ENCODE measurements around the gene SKOR1. TPM values are rescaled to one million over a fixed set of nuclear protein-coding genes. Genes with fewer than 3 reads are reported as not detected.

SKOR1 gene
- total RNA-seq, 2 experiments from 2014 or later = 0.21 to 0.32 TPM

DNA sequence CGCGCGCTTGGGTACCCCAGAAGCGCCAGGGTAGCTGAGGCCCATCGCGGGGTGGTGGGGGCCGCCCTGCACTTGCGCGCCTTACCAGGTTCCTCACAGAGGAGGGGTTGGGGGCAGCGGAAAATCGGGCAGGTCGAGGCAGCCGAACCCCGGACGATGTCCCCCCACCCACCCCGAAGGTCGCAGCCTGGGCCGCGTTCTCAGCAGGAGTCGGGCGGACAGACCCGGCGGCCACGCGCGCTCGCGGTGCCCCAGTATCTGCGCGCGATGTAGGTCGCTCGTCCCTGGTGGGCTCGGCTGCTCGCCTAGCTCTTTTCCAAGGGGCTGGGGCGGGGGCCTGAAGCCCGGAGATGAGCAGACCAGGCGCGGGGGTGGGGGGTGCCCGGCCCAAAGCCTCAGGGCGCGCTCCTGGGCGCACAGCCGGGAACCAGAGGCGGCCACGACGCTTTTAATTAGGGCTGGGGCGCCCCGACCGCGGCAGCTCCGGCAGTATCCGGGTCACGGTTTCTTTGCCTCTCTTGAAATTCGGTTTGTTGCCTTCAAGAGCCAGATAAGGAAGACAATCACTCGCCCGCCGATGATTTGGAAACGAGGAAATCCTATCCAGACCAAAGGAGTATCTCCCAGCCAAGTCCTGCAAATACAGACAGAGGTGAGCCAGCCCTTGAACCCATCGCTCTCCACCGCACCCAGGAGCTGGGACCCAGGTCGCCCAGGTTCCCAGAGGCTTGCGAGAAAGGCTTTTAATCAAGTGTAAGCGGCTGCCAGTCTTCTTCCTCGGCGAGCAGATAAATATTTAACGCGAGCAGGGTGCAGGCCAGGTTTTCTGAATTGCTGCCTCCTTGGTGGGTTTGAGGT, 4.6 kb downstream of the SKOR1 start:
- Mint-ChIP-seq H3K36me3 (ENCODE audit: low read depth) (peaks cover 5% of the 10 kb centered on the region), H3K27me3 (ENCODE audit: low read depth) (peaks cover 76% of the 10 kb centered on the region), H3K27ac (no peak overlapping the region), H3K4me3 (no peak overlapping the region), H3K9me3 (ENCODE audit: insufficient read depth) (no peaks in the 10 kb centered on the region), H3K4me1 (ENCODE audit: low read depth) (peaks cover 46% of the 10 kb centered on the region)
- DNase-seq (no peak), ATAC-seq (no peak)
- CTCF ChIA-PET = no interaction called here
- POLR2A ChIA-PET = no interaction called here

DNA sequence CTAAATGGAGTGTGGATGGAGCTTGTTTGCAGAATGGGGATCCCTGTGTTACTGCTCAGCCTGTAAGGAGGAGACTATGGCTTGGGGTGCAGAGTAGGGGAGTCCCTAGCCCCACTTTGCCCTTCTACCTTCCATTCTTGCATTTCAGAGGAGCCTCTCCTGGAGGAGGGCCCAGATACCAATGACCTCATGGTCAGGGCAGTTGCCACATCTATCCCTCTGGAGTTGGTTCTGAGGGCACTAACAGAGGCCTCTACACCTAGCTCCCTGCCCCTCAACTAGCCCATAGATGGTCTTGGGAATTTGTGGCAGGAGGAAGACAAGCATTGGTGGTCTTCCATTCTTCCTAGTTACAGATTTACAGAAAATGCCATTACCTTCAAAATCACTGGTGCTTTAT, 6.1 kb downstream of the SKOR1 start:
- Mint-ChIP-seq H3K9me3 (ENCODE audit: insufficient read depth) (no peaks in the 10 kb centered on the region), H3K27me3 (ENCODE audit: low read depth) (peaks cover 76% of the 10 kb centered on the region), H3K4me1 (ENCODE audit: low read depth) (peaks cover 51% of the 10 kb centered on the region), H3K36me3 (ENCODE audit: low read depth) (peaks cover 2% of the 10 kb centered on the region), H3K4me3 (no peak overlapping the region), H3K27ac (no peak overlapping the region)
- POLR2A ChIA-PET = interaction anchor here (0.6 kb wide), 1 partner anchor 1582 kb away, joined by 3 read pairs; no protein-coding TSS in a partner anchor
- ATAC-seq = no peak
- DNase-seq = no peak
- CTCF ChIA-PET = interaction anchor here (1.0 to 2.4 kb wide), 3 partner anchors 48 to 374 kb away, joined by 3 to 13 read pairs (median 13); no protein-coding TSS in a partner anchor

DNA sequence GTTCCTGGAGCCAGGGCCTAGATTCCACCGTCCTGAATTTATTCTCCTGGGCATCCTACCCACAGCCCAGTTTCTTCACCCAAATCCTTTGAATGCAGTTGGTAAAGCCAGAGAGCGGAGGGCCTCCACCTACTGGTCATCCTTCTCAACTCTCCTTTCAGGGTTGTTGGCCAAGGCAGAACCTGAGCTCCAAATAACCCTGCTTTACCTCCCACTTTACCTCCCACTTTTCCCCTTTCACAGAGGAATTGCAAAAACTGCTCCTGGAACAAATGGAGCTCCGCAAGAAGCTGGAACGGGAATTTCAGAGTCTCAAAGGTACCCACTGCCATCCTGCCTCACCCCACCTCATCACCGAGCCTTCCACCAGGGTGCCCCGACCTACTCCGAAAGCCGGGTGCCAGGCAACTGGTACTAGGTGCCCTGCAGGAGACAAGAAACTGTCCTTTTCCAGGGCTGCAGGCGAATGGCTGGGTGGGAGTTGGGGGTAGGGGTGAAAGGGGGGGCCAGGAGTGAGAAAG, 6.8 kb downstream of the SKOR1 start:
- no peak overlapping the region for H3K4me3 Mint-ChIP-seq
- peaks cover 2% of the 10 kb centered on the region for H3K36me3 Mint-ChIP-seq (ENCODE audit: low read depth)
- H3K27ac Mint-ChIP-seq = no peak overlapping the region
- ATAC-seq = no peak
- DNase-seq = no peak
- ChIA-PET POLR2A (interaction anchor here (0.6 kb wide), 1 partner anchor 1582 kb away, joined by 3 read pairs; no protein-coding TSS in a partner anchor), CTCF (interaction anchor here (1.0 to 2.4 kb wide), 5 partner anchors 45 to 375 kb away, joined by 3 to 13 read pairs (median 5); no protein-coding TSS in a partner anchor)
- H3K4me1 Mint-ChIP-seq (ENCODE audit: low read depth) = peaks cover 52% of the 10 kb centered on the region
- H3K27me3 Mint-ChIP-seq (ENCODE audit: low read depth) = peaks cover 76% of the 10 kb centered on the region
- no peaks in the 10 kb centered on the region for H3K9me3 Mint-ChIP-seq (ENCODE audit: insufficient read depth)

DNA sequence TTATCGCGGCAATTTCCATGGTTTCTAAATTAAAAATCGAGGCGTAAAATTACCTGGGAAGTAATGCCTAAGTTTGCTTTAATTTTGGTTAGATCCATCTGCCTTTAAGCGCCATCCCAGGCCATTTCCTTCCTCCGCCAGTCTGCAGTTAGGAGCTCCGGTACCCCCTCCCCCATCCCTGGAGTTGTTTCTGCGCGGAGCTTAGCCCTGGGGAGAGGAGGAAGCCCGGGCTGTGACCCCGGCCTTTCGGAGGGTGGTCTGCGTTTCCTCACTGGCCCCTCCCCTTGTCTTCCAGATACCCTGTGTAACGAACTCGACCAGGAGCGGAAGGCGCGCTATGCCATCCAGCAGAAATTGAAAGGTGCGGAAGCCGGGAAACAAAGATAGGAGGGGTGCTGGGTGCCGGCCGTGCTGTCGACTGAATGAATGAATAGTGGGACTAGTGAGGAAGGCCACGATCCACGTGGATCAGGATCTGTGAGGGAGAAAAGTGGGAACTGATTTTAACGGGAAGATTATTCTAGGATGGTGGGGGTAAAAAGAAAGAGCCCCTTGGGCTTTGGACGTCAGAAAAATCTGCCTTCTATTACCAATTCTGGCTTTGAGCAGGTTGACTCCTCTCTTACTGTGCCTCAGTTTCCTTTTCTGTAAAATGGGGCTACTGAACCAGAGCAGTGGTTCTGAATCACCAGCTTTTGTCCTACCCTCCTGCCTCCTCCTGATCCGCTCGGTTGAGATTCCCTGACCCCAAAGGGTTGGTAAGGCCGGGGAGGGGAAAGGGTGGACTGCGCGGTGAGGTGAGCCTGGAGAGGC, 7.8 kb downstream of the SKOR1 start:
- peaks cover 2% of the 10 kb centered on the region for H3K36me3 Mint-ChIP-seq (ENCODE audit: low read depth)
- no peak for DNase-seq
- no peak for ATAC-seq
- no peaks in the 10 kb centered on the region for H3K9me3 Mint-ChIP-seq (ENCODE audit: insufficient read depth)
- no peak overlapping the region for H3K27ac Mint-ChIP-seq
- POLR2A ChIA-PET = interaction anchor here (0.9 kb wide), 1 partner anchor 12 kb away, joined by 3 read pairs; no protein-coding TSS in a partner anchor
- CTCF ChIA-PET = interaction anchor here (1.0 to 2.4 kb wide), 4 partner anchors 46 to 376 kb away, joined by 3 to 13 read pairs (median 9); no protein-coding TSS in a partner anchor
- peaks cover 82% of the 10 kb centered on the region for H3K27me3 Mint-ChIP-seq (ENCODE audit: low read depth)
- peaks cover 52% of the 10 kb centered on the region for H3K4me1 Mint-ChIP-seq (ENCODE audit: low read depth)
- peak overlapping the region; percentile 66 for H3K4me3 Mint-ChIP-seq

DNA sequence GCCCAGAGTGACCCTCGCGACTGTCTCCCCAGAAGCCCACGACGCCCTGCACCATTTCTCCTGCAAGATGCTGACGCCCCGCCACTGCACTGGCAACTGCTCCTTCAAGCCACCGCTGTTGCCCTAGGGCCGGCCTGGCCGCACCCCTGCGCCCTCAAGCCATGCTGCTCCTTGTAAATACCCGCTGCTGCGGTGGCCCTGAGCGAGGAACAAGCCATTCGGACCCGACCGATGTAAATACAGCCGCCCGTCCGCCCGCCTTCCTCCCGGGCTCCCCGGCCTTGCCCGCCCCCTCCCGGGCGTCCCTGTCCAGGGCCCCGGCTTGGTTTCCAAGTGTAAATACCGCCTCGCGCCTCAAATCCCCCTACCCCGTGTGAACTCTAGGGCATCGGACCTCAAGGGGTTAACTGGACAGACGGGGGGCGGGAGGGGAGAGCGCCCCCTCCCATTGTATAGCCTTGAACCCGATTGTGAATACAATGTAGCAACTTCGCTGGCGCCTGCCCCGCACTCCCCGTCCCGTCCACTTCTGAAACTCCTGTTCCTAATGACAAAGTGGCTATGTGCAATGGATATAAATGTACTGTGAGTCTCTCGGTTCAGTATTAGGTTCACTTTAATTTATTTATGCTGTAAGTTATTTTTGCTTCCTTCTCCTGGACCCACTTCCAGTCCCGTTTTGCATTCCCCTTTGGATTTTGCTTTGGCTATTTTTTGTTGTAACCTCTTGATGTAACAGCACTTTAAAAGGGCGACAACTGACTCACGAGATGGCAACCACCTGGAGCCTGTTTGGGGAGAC, 8.6 kb downstream of the SKOR1 start:
- Mint-ChIP-seq H3K27ac (no peak overlapping the region), H3K36me3 (ENCODE audit: low read depth) (no peaks in the 10 kb centered on the region), H3K9me3 (ENCODE audit: insufficient read depth) (no peaks in the 10 kb centered on the region), H3K4me3 (peak overlapping the region; percentile 66), H3K27me3 (ENCODE audit: low read depth) (peaks cover 77% of the 10 kb centered on the region), H3K4me1 (ENCODE audit: low read depth) (peaks cover 52% of the 10 kb centered on the region)
- ChIA-PET POLR2A (interaction anchor here (0.9 kb wide), 1 partner anchor 13 kb away, joined by 3 read pairs; no protein-coding TSS in a partner anchor), CTCF (interaction anchor here (2.0 to 4.2 kb wide), 3 partner anchors 51 to 377 kb away, joined by 13 to 57 read pairs (median 13); no protein-coding TSS in a partner anchor)
- peak; percentile 55 for DNase-seq
- ATAC-seq = peak; percentile 47

GRCh38 chr15:67834581-67835296, 9.4 kb downstream of the SKOR1 start:
- H3K27me3 Mint-ChIP-seq (ENCODE audit: low read depth) = peaks cover 69% of the 10 kb centered on the region
- no peaks in the 10 kb centered on the region for H3K9me3 Mint-ChIP-seq (ENCODE audit: insufficient read depth)
- ATAC-seq (peak; percentile 5), DNase-seq (no peak)
- ChIA-PET CTCF (interaction anchor here (0.6 to 4.2 kb wide), 6 partner anchors 14 to 376 kb away, joined by 4 to 57 read pairs (median 6); partner anchors contain the start of gene C15orf61), POLR2A (interaction anchor here (1.3 kb wide), 1 partner anchor 378 kb away, joined by 3 read pairs; no protein-coding TSS in a partner anchor)
- peaks cover 51% of the 10 kb centered on the region for H3K4me1 Mint-ChIP-seq (ENCODE audit: low read depth)
- no peak overlapping the region for H3K27ac Mint-ChIP-seq
- H3K36me3 Mint-ChIP-seq (ENCODE audit: low read depth) = no peaks in the 10 kb centered on the region
- peak overlapping the region; percentile 66 for H3K4me3 Mint-ChIP-seq

GRCh38 chr15:67835297-67836133, 10.2 kb downstream of the SKOR1 start:
- Mint-ChIP-seq H3K4me3 (peak overlapping the region; percentile 66), H3K27ac (no peak overlapping the region), H3K36me3 (ENCODE audit: low read depth) (peaks cover 4% of the 10 kb centered on the region), H3K27me3 (ENCODE audit: low read depth) (peaks cover 67% of the 10 kb centered on the region), H3K4me1 (ENCODE audit: low read depth) (peaks cover 50% of the 10 kb centered on the region), H3K9me3 (ENCODE audit: insufficient read depth) (no peaks in the 10 kb centered on the region)
- DNase-seq (no peak), ATAC-seq (no peak)
- ChIA-PET POLR2A (interaction anchor here (0.5 to 1.3 kb wide), 3 partner anchors 315 to 379 kb away, joined by 3 read pairs; partner anchors contain the start of gene C15orf61), CTCF (interaction anchor here (0.6 to 4.2 kb wide), 24 partner anchors 9 to 882 kb away, joined by 3 to 57 read pairs (median 4); partner anchors contain the start of genes C15orf61 and SKOR1)

- CTCF ChIA-PET = interaction anchor here (0.7 to 4.2 kb wide), 23 partner anchors 10 to 883 kb away, joined by 3 to 57 read pairs (median 4); partner anchors contain the start of genes C15orf61 and SKOR1
- Mint-ChIP-seq H3K4me3 (peak overlapping the region; percentile 66), H3K27me3 (ENCODE audit: low read depth) (peaks cover 61% of the 10 kb centered on the region), H3K4me1 (ENCODE audit: low read depth) (peaks cover 49% of the 10 kb centered on the region), H3K27ac (no peak overlapping the region), H3K9me3 (ENCODE audit: insufficient read depth) (no peaks in the 10 kb centered on the region), H3K36me3 (ENCODE audit: low read depth) (peaks cover 4% of the 10 kb centered on the region)
- no peak for DNase-seq
- POLR2A ChIA-PET = interaction anchor here (0.5 to 0.8 kb wide), 2 partner anchors 315 to 332 kb away, joined by 3 read pairs; partner anchors contain the start of gene C15orf61
- no peak for ATAC-seq
Measured at GRCh38 chr15:67836134-67836455, 10.8 kb downstream of the SKOR1 start.

- Mint-ChIP-seq H3K4me3 (peak overlapping the region; percentile 66), H3K27me3 (ENCODE audit: low read depth) (peaks cover 58% of the 10 kb centered on the region), H3K27ac (no peak overlapping the region), H3K4me1 (ENCODE audit: low read depth) (peaks cover 53% of the 10 kb centered on the region), H3K36me3 (ENCODE audit: low read depth) (peaks cover 4% of the 10 kb centered on the region), H3K9me3 (ENCODE audit: insufficient read depth) (no peaks in the 10 kb centered on the region)
- peak; percentile 66 for DNase-seq
- CTCF ChIA-PET = interaction anchor here (0.7 to 4.2 kb wide), 23 partner anchors 10 to 883 kb away, joined by 3 to 57 read pairs (median 4); partner anchors contain the start of genes C15orf61 and SKOR1
- POLR2A ChIA-PET = interaction anchor here (0.5 to 0.8 kb wide), 2 partner anchors 316 to 333 kb away, joined by 3 read pairs; partner anchors contain the start of gene C15orf61
- ATAC-seq = no peak
Measured at GRCh38 chr15:67836477-67836876, 11.2 kb downstream of the SKOR1 start.
